GM18951 (cell line): Measurements from ENCODE around the gene DAAM2.

Source experiments
- POLR2A ChIP-seq: IDR thresholded peaks from 4 replicates; pipeline ENCODE4 v1.6.1; 2011; ENCODE audit warnings: mild to moderate bottlenecking; ENCODE audit not compliant: insufficient read length, insufficient read depth; ENCODE audit errors: extremely low read depth
- in situ Hi-C: fragments of 300-500 bp; cut with MboI; formaldehyde crosslinking; loops from one replicate; pipeline ENCODE4 v1.12.0; 2022; ENCODE audit warnings: low sequenced_read_pairs, mixed read lengths, inconsistent platforms; ENCODE audit not compliant: unreplicated experiment

The DAAM2 gene

GRCh38 chr6:39952167-39952566 is 160.0 kb downstream of the DAAM2 start:
- in situ Hi-C loops = no loop called here

DNA sequence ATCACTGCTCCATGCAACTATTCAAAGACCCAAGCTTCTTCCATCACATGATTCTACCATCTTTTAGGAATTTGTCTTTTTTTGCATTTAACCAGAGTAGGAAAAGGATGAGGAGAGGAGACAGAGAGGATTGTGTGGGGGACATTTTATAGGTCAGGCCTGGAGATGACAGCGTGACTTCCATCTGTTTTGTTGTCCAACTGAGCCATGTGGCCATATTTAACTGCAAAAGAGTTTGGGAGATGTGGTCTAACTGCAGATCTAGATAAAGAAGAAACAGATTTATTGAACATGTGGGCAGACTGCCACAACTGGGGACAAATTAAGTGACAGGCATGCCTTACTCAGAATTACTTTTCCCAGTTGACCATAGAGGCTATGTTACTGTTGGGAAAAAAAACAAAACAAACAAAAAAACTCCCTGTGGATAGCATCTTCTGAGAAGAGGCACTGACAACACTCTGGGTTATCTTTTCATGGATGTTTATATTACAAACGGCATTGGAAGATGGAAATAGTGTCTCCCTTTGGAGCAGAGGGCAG is 161.0 kb downstream of the DAAM2 start:
- TF ChIP-seq POLR2A = no peak
- in situ Hi-C loops = no loop called here

More at GRCh38 chr6:39952167-39952566, 160.0 kb downstream of the DAAM2 start:
- TF ChIP-seq POLR2A = no peak
